Endothelial cell of umbilical vein (primary cell): ENCODE measurements around the gene DDX24.

Source experiments
- CTCF ChIP-seq, 2 donors: IDR thresholded peaks; 1 replicate in 1 of 2; 2 replicates in 1 of 2; pipeline ENCODE4 v1.5.1; 2011; ENCODE audit warnings: low read length in 2 of 2, mild to moderate bottlenecking in 2 of 2, moderate library complexity in 2 of 2, control low read depth in 1 of 2, inconsistent platforms in 1 of 2, low read depth in 1 of 2; ENCODE audit not compliant: insufficient read depth in 1 of 2; ENCODE audit errors: extremely low read depth in 1 of 2
- EZH2 ChIP-seq: IDR thresholded peaks from 2 replicates; pipeline ENCODE4 v1.6.1; 2012; ENCODE audit warnings: borderline replicate concordance, low read depth, mild to moderate bottlenecking, moderate library complexity, low read length, inconsistent platforms; ENCODE audit not compliant: severe bottlenecking
- FOS ChIP-seq: IDR thresholded peaks from 2 replicates; pipeline ENCODE4 v1.6.1; 2011; ENCODE audit warnings: mild to moderate bottlenecking, low read length, moderate library complexity, borderline replicate concordance; ENCODE audit not compliant: insufficient read depth
- GATA2 ChIP-seq: IDR thresholded peaks from 2 replicates; pipeline ENCODE4 v1.7.0; 2011; ENCODE audit warnings: low read depth, mild to moderate bottlenecking, moderate library complexity, mixed read lengths, low read length; ENCODE audit not compliant: insufficient read length, insufficient read depth
- JUN ChIP-seq: IDR thresholded peaks from 2 replicates; pipeline ENCODE4 v1.6.1; 2011; ENCODE audit warnings: borderline replicate concordance, low read depth; ENCODE audit not compliant: insufficient read length, insufficient read depth
- MAX ChIP-seq: IDR thresholded peaks from 2 replicates; pipeline ENCODE4 v1.6.1; 2011; ENCODE audit not compliant: insufficient read depth, insufficient read length
- MYC ChIP-seq: IDR thresholded peaks from one replicate; pipeline ENCODE4 v1.6.1; 2011; ENCODE audit warnings: mild to moderate bottlenecking, low read depth, low read length
- POLR2A ChIP-seq: IDR thresholded peaks from 2 replicates; pipeline ENCODE4 v1.6.1; 2012; ENCODE audit warnings: low read depth, mild to moderate bottlenecking, control low read depth, low read length
- POLR2AphosphoS5 ChIP-seq: IDR thresholded peaks from 2 replicates; pipeline ENCODE4 v1.6.1; 2012; ENCODE audit warnings: low read depth, mild to moderate bottlenecking, control low read depth, low read length, moderate library complexity; ENCODE audit not compliant: insufficient read depth

GRCh38 chr14:94016446-94016976 lies 64.5 kb downstream of the DDX24 start:
- no peak for TF ChIP-seq CTCF (IDR thresholded peaks at IDR 0.05; ENCODE audit: extremely low read depth in 1 of 2, insufficient read depth in 1 of 2, low read depth in 1 of 2, low read length in 2 of 2)
- TF ChIP-seq MYC = no peak
- TF ChIP-seq MAX = no peak
- TF ChIP-seq POLR2A = no peak
- TF ChIP-seq EZH2 = no peak
- no peak for TF ChIP-seq POLR2AphosphoS5
- TF ChIP-seq FOS = no peak
- no peak for TF ChIP-seq GATA2
- TF ChIP-seq JUN = no peak
